Measurements from ENCODE around the gene RETREG1.

RETREG1 gene

GRCh38 chr5:16531063-16531648, 85.6 kb downstream of the RETREG1 start:
- Histone ChIP-seq H3K9me3 (ENCODE audit: control insufficient read depth, low read length) (no peaks in the 10 kb centered on the region), H3K36me3 (ENCODE audit: control insufficient read depth in 1 of 2, insufficient read depth in 2 of 2, low read depth in 1 of 2, low read length in 2 of 2) (no peaks in the 10 kb centered on the region), H4K8ac (ENCODE audit: low read length) (no peak overlapping the region), H3K23ac (ENCODE audit: low read length in 2 of 2) (no peak overlapping the region), H4K91ac (ENCODE audit: low read length) (no peak overlapping the region), H2AFZ (ENCODE audit: low read depth, low read length) (no peak overlapping the region), H3K4me2 (ENCODE audit: low read length, poor library complexity, severe bottlenecking) (no peak overlapping the region), H2BK12ac (ENCODE audit: low read length in 2 of 2) (no peak overlapping the region), H3K18ac (ENCODE audit: low read depth in 1 of 2, low read length in 2 of 2) (no peak overlapping the region), H3K9ac (ENCODE audit: low read length) (no peak overlapping the region), H3K27ac (ENCODE audit: low read length, poor library complexity, severe bottlenecking) (no peak overlapping the region), H2BK120ac (ENCODE audit: low read depth, low read length) (no peak overlapping the region), H3K14ac (ENCODE audit: low read length in 2 of 2) (no peak overlapping the region), H3K4me1 (ENCODE audit: control insufficient read depth, insufficient read depth, low read depth, low read length) (peaks cover 7% of the 10 kb centered on the region), H2BK5ac (ENCODE audit: low read depth, low read length, poor library complexity, severe bottlenecking) (no peak overlapping the region), H3K79me1 (replicated peaks; ENCODE audit: low read length, poor library complexity, severe bottlenecking) (no peaks in the 10 kb centered on the region), H2BK15ac (ENCODE audit: low read depth, poor library complexity, severe bottlenecking) (no peak overlapping the region), H3K4ac (ENCODE audit: low read depth in 1 of 2, low read length in 2 of 2) (no peak overlapping the region), H2AK5ac (ENCODE audit: low read length, severe bottlenecking) (no peak overlapping the region), H3K4me3 (ENCODE audit: insufficient read depth in 1 of 2, low read depth in 1 of 2, low read length in 2 of 2) (no peak overlapping the region), H3K27me3 (ENCODE audit: control insufficient read depth in 1 of 2, insufficient read depth in 1 of 2, low read length in 2 of 2) (no peaks in the 10 kb centered on the region)
- 62% methylated on average over 4 of the region's 4 CpGs for WGBS
- no peak for DNase-seq

GRCh38 chr5:16529306-16529705, 87.5 kb downstream of the RETREG1 start:
- no peak overlapping the region for H4K91ac ChIP-seq (ENCODE audit: low read length)
- no peak overlapping the region for H2BK15ac ChIP-seq (ENCODE audit: low read depth, poor library complexity, severe bottlenecking)
- no peaks in the 10 kb centered on the region for H3K4me1 ChIP-seq (ENCODE audit: control insufficient read depth, insufficient read depth, low read depth, low read length)
- H2AK5ac ChIP-seq (ENCODE audit: low read length, severe bottlenecking), result no peak overlapping the region
- no peak overlapping the region for H3K14ac ChIP-seq (ENCODE audit: low read length in 2 of 2)
- H2AFZ ChIP-seq (ENCODE audit: low read depth, low read length), result no peak overlapping the region
- H2BK120ac ChIP-seq (ENCODE audit: low read depth, low read length), result no peak overlapping the region
- 94% methylated on average over 7 of the region's 7 CpGs for WGBS
- no peak overlapping the region for H3K27ac ChIP-seq (ENCODE audit: low read length, poor library complexity, severe bottlenecking)
- H2BK5ac ChIP-seq (ENCODE audit: low read depth, low read length, poor library complexity, severe bottlenecking), result no peak overlapping the region
- no peak overlapping the region for H3K4me3 ChIP-seq (ENCODE audit: insufficient read depth in 1 of 2, low read depth in 1 of 2, low read length in 2 of 2)
- H3K9ac ChIP-seq (ENCODE audit: low read length), result no peak overlapping the region
- H3K23ac ChIP-seq (ENCODE audit: low read length in 2 of 2), result no peak overlapping the region
- H3K4ac ChIP-seq (ENCODE audit: low read depth in 1 of 2, low read length in 2 of 2), result no peak overlapping the region
- no peaks in the 10 kb centered on the region for H3K27me3 ChIP-seq (ENCODE audit: control insufficient read depth in 1 of 2, insufficient read depth in 1 of 2, low read length in 2 of 2)
- H3K9me3 ChIP-seq (ENCODE audit: control insufficient read depth, low read length), result no peaks in the 10 kb centered on the region
- no peaks in the 10 kb centered on the region for H3K36me3 ChIP-seq (ENCODE audit: control insufficient read depth in 1 of 2, insufficient read depth in 2 of 2, low read depth in 1 of 2, low read length in 2 of 2)
- DNase-seq, result no peak
- H3K4me2 ChIP-seq (ENCODE audit: low read length, poor library complexity, severe bottlenecking), result no peak overlapping the region
- H4K8ac ChIP-seq (ENCODE audit: low read length), result no peak overlapping the region
- H2BK12ac ChIP-seq (ENCODE audit: low read length in 2 of 2), result no peak overlapping the region
- H3K79me1 ChIP-seq (replicated peaks; ENCODE audit: low read length, poor library complexity, severe bottlenecking), result no peaks in the 10 kb centered on the region
- H3K18ac ChIP-seq (ENCODE audit: low read depth in 1 of 2, low read length in 2 of 2), result no peak overlapping the region

- Histone ChIP-seq H4K91ac (ENCODE audit: low read length) (no peak overlapping the region), H3K36me3 (ENCODE audit: control insufficient read depth in 1 of 2, insufficient read depth in 2 of 2, low read depth in 1 of 2, low read length in 2 of 2) (no peaks in the 10 kb centered on the region), H2BK15ac (ENCODE audit: low read depth, poor library complexity, severe bottlenecking) (no peak overlapping the region), H3K14ac (ENCODE audit: low read length in 2 of 2) (no peak overlapping the region), H2BK5ac (ENCODE audit: low read depth, low read length, poor library complexity, severe bottlenecking) (no peak overlapping the region), H3K9ac (ENCODE audit: low read length) (no peak overlapping the region), H3K4me3 (ENCODE audit: insufficient read depth in 1 of 2, low read depth in 1 of 2, low read length in 2 of 2) (no peak overlapping the region), H3K27ac (ENCODE audit: low read length, poor library complexity, severe bottlenecking) (no peak overlapping the region), H2AK5ac (ENCODE audit: low read length, severe bottlenecking) (no peak overlapping the region), H2BK120ac (ENCODE audit: low read depth, low read length) (no peak overlapping the region), H3K9me3 (ENCODE audit: control insufficient read depth, low read length) (no peaks in the 10 kb centered on the region), H3K27me3 (ENCODE audit: control insufficient read depth in 1 of 2, insufficient read depth in 1 of 2, low read length in 2 of 2) (peaks cover 0 to 6% of the 10 kb centered on the region in 2 experiments), H3K4me1 (ENCODE audit: control insufficient read depth, insufficient read depth, low read depth, low read length) (no peaks in the 10 kb centered on the region), H2BK12ac (ENCODE audit: low read length in 2 of 2) (no peak overlapping the region), H3K23ac (ENCODE audit: low read length in 2 of 2) (no peak overlapping the region), H4K8ac (ENCODE audit: low read length) (no peak overlapping the region), H3K79me1 (replicated peaks; ENCODE audit: low read length, poor library complexity, severe bottlenecking) (no peaks in the 10 kb centered on the region), H2AFZ (ENCODE audit: low read depth, low read length) (no peak overlapping the region), H3K4ac (ENCODE audit: low read depth in 1 of 2, low read length in 2 of 2) (no peak overlapping the region), H3K4me2 (ENCODE audit: low read length, poor library complexity, severe bottlenecking) (no peak overlapping the region), H3K18ac (ENCODE audit: low read depth in 1 of 2, low read length in 2 of 2) (no peak overlapping the region)
- WGBS, result 79% methylated on average over 5 of the region's 7 CpGs
- no peak for DNase-seq
Measured at GRCh38 chr5:16528382-16529110, 88.3 kb downstream of the RETREG1 start.

- Histone ChIP-seq H2BK5ac (ENCODE audit: low read depth, low read length, poor library complexity, severe bottlenecking) (no peak overlapping the region), H3K9ac (ENCODE audit: low read length) (no peak overlapping the region), H2BK15ac (ENCODE audit: low read depth, poor library complexity, severe bottlenecking) (no peak overlapping the region), H4K8ac (ENCODE audit: low read length) (no peak overlapping the region), H3K4me1 (ENCODE audit: control insufficient read depth, insufficient read depth, low read depth, low read length) (peaks cover 2% of the 10 kb centered on the region), H2BK120ac (ENCODE audit: low read depth, low read length) (no peak overlapping the region), H2AFZ (ENCODE audit: low read depth, low read length) (no peak overlapping the region), H2BK12ac (ENCODE audit: low read length in 2 of 2) (no peak overlapping the region), H3K4ac (ENCODE audit: low read depth in 1 of 2, low read length in 2 of 2) (no peak overlapping the region), H3K4me2 (ENCODE audit: low read length, poor library complexity, severe bottlenecking) (no peak overlapping the region), H3K14ac (ENCODE audit: low read length in 2 of 2) (no peak overlapping the region), H3K9me3 (ENCODE audit: control insufficient read depth, low read length) (no peaks in the 10 kb centered on the region), H4K91ac (ENCODE audit: low read length) (no peak overlapping the region), H3K18ac (ENCODE audit: low read depth in 1 of 2, low read length in 2 of 2) (no peak overlapping the region), H3K27ac (ENCODE audit: low read length, poor library complexity, severe bottlenecking) (no peak overlapping the region), H3K27me3 (ENCODE audit: control insufficient read depth in 1 of 2, insufficient read depth in 1 of 2, low read length in 2 of 2) (peaks cover 6 to 9% of the 10 kb centered on the region in 2 experiments), H3K36me3 (ENCODE audit: control insufficient read depth in 1 of 2, insufficient read depth in 2 of 2, low read depth in 1 of 2, low read length in 2 of 2) (no peaks in the 10 kb centered on the region), H3K23ac (ENCODE audit: low read length in 2 of 2) (no peak overlapping the region), H3K4me3 (ENCODE audit: insufficient read depth in 1 of 2, low read depth in 1 of 2, low read length in 2 of 2) (no peak overlapping the region), H2AK5ac (ENCODE audit: low read length, severe bottlenecking) (no peak overlapping the region), H3K79me1 (replicated peaks; ENCODE audit: low read length, poor library complexity, severe bottlenecking) (no peaks in the 10 kb centered on the region)
- 87% methylated on average over 4 of the region's 4 CpGs for WGBS
- no peak for DNase-seq
Measured at GRCh38 chr5:16525651-16526050, 91.1 kb downstream of the RETREG1 start.

Measured in mesenchymal stem cell (in vitro differentiated cells and primary cell).